Ascending aorta (tissue), 2 donors: ENCODE results near the gene TEAD4. TPM values are rescaled to one million over a fixed set of nuclear protein-coding genes. Genes with fewer than 3 reads are reported as not detected.

Experiments
- DNase-seq, 2 donors: peaks; one replicate each; pipeline ENCODE4 v3.0.0-alpha.2; 2019; ENCODE audit warnings: low spot score in 2 of 2
- H3K27ac ChIP-seq, 2 donors: fragments of 200-600 bp; sonication (generic); one replicate each; pipeline ENCODE4 v1.5.1; 2016 to 2017; ENCODE audit warnings: mild to moderate bottlenecking in 1 of 2
- H3K27me3 ChIP-seq: fragments of 200-600 bp; sonication (generic); one replicate; pipeline ENCODE4 v1.5.1; 2017
- H3K36me3 ChIP-seq, 2 donors: fragments of 200-600 bp; sonication (generic); one replicate each; pipeline ENCODE4 v1.5.1; 2016
- H3K4me1 ChIP-seq, 2 donors: fragments of 200-600 bp; sonication (generic); one replicate each; pipeline ENCODE4 v1.5.1; 2016 to 2017; ENCODE audit warnings: mild to moderate bottlenecking in 1 of 2
- H3K4me3 ChIP-seq, 2 donors: fragments of 200-600 bp; sonication (generic); one replicate each; pipeline ENCODE4 v1.5.1; 2016 to 2017; ENCODE audit warnings: mild to moderate bottlenecking in 1 of 2
- H3K9me3 ChIP-seq, 2 donors: fragments of 200-600 bp; sonication (generic); one replicate each; pipeline ENCODE4 v1.5.1; 2016
- intact Hi-C: fragments of 100-400 bp; cut with DNase I; formaldehyde crosslinking; loops from one replicate; pipeline ENCODE4 v1.15.1; 2023
- total RNA-seq: library from RNA; depleted of rRNA; stranded (reverse); fragments of >200 nt; gene quantifications from one replicate; pipeline ENCODE4 v1.1.0, GENCODE V29; 2016
- TF ChIP-seq, protein P1 (sequence below), 3 experiments: fragments of 200-600 bp in 2 of 3; fragments of 450-650 bp in 1 of 3; sonication (generic) in 2 of 3; IDR thresholded peaks; one replicate each; pipeline ENCODE4 v1.5.1; 2016 to 2019; ENCODE audit warnings: antibody characterized with exemption in 3 of 3, mild to moderate bottlenecking in 1 of 3, moderate library complexity in 1 of 3

TEAD4 gene
- total RNA-seq, 1 donor from 2014 or later = 76.1 TPM

DNA sequence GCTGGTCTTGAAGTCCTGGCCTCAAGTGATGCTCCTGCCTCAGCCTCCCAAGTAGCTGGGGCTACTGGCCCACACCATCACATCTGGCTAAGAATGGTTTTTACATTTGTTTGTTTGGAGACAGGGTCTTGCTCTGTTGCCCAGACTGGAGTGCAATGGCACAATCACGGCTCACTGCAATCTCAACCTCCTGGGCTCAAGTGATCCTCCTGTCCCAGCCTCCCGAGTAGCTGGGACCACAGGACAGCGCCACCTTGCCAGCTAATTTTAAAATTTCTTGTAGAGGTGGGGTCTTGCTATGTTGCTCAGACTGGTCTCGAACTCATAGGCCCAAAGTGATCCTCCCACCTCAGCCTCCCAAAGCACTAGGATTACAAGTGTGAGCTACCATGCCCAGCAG, 89.3 kb downstream of the TEAD4 start:
- no peaks in the 10 kb centered on the region for H3K9me3 ChIP-seq
- TF ChIP-seq, protein P1, sequence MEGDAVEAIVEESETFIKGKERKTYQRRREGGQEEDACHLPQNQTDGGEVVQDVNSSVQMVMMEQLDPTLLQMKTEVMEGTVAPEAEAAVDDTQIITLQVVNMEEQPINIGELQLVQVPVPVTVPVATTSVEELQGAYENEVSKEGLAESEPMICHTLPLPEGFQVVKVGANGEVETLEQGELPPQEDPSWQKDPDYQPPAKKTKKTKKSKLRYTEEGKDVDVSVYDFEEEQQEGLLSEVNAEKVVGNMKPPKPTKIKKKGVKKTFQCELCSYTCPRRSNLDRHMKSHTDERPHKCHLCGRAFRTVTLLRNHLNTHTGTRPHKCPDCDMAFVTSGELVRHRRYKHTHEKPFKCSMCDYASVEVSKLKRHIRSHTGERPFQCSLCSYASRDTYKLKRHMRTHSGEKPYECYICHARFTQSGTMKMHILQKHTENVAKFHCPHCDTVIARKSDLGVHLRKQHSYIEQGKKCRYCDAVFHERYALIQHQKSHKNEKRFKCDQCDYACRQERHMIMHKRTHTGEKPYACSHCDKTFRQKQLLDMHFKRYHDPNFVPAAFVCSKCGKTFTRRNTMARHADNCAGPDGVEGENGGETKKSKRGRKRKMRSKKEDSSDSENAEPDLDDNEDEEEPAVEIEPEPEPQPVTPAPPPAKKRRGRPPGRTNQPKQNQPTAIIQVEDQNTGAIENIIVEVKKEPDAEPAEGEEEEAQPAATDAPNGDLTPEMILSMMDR (IDR thresholded peaks at IDR 0.05) = no peak
- intact Hi-C loops = no loop called here
- no peaks in the 10 kb centered on the region for H3K4me1 ChIP-seq
- H3K27ac ChIP-seq = no peak overlapping the region
- no peak for DNase-seq
- no peaks in the 10 kb centered on the region for H3K27me3 ChIP-seq
- H3K4me3 ChIP-seq = no peak overlapping the region
- no peaks in the 10 kb centered on the region for H3K36me3 ChIP-seq

DNA sequence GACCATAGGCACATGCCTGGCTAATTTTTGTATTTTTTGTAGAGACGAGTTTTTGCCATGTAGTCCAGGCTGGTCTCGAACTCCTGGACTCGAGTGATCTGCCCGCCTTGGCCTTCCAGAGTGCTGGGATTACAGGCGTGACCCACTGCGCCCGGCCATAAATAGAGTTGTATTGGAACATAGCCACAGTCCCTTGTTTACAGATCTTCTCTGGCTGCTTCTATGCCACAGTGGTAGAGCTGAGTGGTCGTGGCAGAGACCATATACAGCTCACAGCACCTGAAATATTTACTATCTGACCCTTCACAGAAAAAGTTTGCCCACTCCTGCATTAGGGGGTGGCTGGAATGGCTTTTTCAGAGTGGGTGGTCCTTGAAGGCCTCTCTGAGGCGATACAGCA, 90.0 kb downstream of the TEAD4 start:
- intact Hi-C loops = no loop called here
- H3K4me1 ChIP-seq = no peaks in the 10 kb centered on the region

DNA sequence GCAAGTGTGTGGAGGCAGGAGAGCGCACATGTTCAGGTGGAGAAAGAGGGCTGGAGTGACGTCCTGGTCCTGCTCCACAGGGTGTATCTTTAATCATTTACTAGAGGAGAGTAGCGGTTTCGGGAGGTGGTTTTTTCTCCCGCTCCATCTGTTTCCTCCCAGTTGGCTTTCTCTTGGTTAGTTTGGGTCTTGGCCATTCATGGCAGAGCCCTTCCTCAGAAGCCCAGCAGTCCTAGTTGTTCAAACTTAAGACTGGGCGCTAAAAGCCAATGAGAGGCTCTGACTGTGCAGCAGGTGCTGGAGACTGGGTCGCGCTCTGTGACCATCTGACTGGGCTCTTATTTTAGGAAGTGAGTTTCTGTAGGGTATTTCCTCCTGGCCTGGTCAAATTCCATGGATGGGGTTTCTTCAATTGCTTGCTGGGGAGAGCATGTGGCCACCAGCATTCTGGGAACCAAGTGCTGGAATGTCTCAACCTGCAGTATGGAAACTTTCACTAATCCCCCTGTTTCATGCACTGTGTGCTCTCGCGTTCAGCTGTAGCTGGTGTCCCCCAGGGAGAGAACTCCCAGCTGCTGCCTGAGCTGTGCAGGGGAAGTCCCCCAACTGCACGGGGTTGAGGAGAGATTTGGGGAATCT, 90.5 kb downstream of the TEAD4 start:
- no peaks in the 10 kb centered on the region for H3K36me3 ChIP-seq
- H3K27me3 ChIP-seq = no peaks in the 10 kb centered on the region
- no peaks in the 10 kb centered on the region for H3K4me1 ChIP-seq
- intact Hi-C loops = no loop called here
- H3K9me3 ChIP-seq = no peaks in the 10 kb centered on the region
- DNase-seq = no peak
- H3K27ac ChIP-seq = no peak overlapping the region
- H3K4me3 ChIP-seq = no peak overlapping the region
- TF ChIP-seq, protein P1 (IDR thresholded peaks at IDR 0.05) = no peak

More for the DNA sequence above, 90.0 kb downstream of the TEAD4 start:
- DNase-seq = no peak
- H3K4me3 ChIP-seq = no peak overlapping the region
- H3K27me3 ChIP-seq = no peaks in the 10 kb centered on the region
- TF ChIP-seq, protein P1 (IDR thresholded peaks at IDR 0.05) = no peak
- no peaks in the 10 kb centered on the region for H3K9me3 ChIP-seq
- H3K27ac ChIP-seq = no peak overlapping the region
- H3K36me3 ChIP-seq = no peaks in the 10 kb centered on the region

DNA sequence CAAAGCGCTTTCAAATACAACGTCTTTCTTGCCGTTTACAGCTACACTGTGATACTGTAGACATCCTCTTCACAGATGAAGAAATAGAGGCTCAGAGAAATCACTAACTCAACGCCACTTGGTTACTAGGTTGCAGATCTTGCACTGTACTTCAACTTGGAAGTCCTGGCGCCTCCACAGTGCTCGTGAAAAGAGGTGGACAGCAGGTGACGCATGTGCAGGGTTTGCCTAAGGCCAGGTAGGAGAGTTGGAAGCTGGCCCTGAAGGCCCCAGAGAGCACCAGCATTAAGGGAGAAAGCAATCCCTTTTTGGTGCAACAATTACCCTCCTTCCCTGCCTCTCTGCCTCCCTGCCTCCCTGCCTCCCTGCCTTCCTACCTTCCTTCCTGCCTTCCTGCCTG, 95.2 kb downstream of the TEAD4 start:
- Histone ChIP-seq H3K4me1 (no peaks in the 10 kb centered on the region), H3K36me3 (no peaks in the 10 kb centered on the region), H3K27me3 (no peaks in the 10 kb centered on the region), H3K9me3 (no peaks in the 10 kb centered on the region), H3K27ac (no peak overlapping the region), H3K4me3 (no peak overlapping the region)
- intact Hi-C loops = no loop called here
- DNase-seq = no peak
- TF ChIP-seq, protein P1 (IDR thresholded peaks at IDR 0.05) = no peak

DNA sequence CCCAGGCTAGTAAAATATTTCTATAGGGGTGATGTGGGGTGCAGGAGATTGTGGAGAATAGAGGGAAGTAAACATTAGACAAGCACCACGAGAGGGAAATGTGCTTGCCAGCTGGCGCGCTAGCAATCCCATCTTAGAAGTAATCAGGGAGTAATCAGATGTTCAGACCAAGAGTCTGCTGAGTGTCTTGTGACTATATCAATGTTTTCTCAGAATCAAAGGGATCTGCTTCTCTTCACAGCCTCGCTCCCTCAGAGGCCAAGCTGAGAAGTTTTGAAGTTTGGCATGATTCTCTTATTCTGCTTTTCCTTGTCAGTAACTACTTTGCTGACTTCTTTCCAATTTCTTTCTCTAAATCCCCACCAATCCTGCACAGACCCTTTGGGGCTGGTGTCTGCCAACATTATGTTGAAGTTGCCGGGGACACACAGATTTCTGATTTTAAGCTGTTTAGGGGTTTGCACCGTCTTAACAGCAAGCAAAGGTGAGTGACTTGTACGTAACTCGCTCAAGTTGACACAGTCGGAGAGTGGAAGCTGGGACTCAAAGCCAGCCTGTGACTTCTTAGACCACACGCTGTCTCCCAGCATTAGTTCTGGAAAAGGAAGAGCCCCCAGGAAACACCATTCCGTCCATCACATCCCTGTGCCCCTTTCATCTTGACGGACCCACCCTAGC, 96.0 kb downstream of the TEAD4 start:
- H3K4me1 ChIP-seq = no peaks in the 10 kb centered on the region
- H3K27ac ChIP-seq = no peak overlapping the region
- no peak overlapping the region for H3K4me3 ChIP-seq
- no peaks in the 10 kb centered on the region for H3K27me3 ChIP-seq
- intact Hi-C loops = no loop called here
- no peaks in the 10 kb centered on the region for H3K9me3 ChIP-seq
- no peaks in the 10 kb centered on the region for H3K36me3 ChIP-seq
- DNase-seq = no peak
- TF ChIP-seq, protein P1 (IDR thresholded peaks at IDR 0.05) = no peak
